Hepatocyte (in vitro differentiated cells): ENCODE data around the gene OR52L1.

Source experiments
- EZH2 ChIP-seq: fragments of 200-600 bp; sonication (generic); IDR thresholded peaks from 2 replicates; pipeline ENCODE4 v1.6.1; 2016; ENCODE audit warnings: antibody characterized with exemption, mild to moderate bottlenecking, borderline replicate concordance
- TF ChIP-seq, protein P1 (sequence below): fragments of 200-600 bp; sonication (generic); IDR thresholded peaks from 2 replicates; pipeline ENCODE4 v1.5.1; 2016; ENCODE audit warnings: antibody characterized with exemption, mild to moderate bottlenecking; ENCODE audit not compliant: poor library complexity

DNA sequence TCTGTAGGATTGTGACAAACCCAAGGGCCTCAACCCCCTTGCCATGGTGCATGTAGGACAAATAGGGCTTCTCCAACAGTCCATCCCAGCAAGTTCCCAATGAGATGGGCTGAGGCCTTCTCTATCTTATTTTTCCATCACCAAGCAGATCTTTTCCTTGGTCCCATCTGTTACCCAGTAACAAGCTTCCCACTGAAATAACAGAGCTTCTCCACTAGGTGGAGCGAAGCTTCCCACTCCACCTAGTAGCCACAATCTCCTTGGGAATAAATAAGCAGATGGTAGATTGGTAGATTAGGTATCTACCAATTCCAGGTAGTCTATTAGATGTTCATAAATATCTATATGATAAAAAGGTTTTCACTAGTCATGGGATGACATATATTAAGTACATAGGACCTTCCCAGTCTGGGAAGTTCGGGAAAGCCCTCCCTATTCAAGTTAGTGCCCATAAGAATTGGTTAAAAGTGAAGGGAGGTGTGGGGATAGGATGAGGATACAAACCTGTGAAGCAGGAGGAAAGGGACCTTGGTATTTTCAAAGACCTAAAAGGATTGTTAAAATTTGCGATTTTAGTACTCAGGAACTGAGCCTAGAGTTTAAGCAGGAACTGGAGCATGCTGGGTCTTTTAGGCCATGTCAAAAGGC, 5.9 kb upstream of the OR52L1 start:
- TF ChIP-seq, protein P1, sequence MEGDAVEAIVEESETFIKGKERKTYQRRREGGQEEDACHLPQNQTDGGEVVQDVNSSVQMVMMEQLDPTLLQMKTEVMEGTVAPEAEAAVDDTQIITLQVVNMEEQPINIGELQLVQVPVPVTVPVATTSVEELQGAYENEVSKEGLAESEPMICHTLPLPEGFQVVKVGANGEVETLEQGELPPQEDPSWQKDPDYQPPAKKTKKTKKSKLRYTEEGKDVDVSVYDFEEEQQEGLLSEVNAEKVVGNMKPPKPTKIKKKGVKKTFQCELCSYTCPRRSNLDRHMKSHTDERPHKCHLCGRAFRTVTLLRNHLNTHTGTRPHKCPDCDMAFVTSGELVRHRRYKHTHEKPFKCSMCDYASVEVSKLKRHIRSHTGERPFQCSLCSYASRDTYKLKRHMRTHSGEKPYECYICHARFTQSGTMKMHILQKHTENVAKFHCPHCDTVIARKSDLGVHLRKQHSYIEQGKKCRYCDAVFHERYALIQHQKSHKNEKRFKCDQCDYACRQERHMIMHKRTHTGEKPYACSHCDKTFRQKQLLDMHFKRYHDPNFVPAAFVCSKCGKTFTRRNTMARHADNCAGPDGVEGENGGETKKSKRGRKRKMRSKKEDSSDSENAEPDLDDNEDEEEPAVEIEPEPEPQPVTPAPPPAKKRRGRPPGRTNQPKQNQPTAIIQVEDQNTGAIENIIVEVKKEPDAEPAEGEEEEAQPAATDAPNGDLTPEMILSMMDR = peak; percentile 52
- no peak for TF ChIP-seq EZH2
